ENCODE measurements around the gene PCGF1.

The PCGF1 gene

DNA sequence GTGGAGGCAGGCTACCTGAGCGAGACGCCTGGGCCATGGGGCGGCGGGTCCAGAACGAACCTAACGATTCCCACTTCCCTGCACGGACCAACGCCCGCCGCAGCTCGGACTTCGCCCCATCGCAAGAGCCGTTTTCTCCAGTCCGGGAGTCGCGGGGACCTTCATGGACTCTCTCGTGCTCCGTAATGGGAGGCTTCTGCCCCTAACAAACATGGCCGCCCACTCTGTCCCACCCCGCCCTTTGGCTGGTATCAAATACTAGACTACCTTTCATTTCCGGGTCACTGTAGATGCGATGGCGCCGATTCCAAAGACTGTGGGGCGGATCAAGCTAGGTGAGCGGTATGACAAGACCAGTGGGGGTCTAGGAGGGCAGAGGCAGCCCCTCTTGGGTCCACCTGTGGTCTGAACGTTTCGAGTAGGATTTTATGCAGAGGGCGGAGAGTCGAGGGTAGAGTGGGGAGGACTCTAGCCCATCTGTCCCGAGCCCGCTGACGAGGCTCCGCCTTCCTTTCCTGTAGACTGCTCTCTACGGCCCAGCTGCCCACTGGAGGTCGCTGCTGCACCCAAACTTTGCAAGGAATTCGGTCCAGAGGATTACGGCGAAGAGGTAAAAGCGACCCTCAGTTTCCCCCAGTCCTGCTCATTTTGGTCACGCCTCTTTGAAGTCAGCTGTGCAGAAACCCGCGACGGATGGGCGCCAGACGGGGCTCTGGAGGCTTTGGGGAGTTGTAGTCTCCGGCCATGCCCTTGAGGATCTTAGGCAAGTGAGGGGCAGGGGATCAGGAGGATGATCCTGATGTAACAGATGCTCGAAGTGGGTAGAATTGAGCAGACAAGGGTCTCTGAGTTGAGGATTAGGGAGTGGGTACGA lies 24.5 kb downstream of the PCGF1 start, which contains the start of the genes CCDC142 and TTC31:
Gene CCDC142 (minus strand): TSS at position 198 of the 874 bp plus-strand sequence. CDS start 161 bp downstream, at position 37.
Gene TTC31 (plus strand): TSS at position 281 of the 874 bp plus-strand sequence. CDS start 15 bp downstream, at position 296.
- no peak for TF ChIP-seq ZBTB7A (IDR thresholded peaks at IDR 0.05; ENCODE audit: low read depth)
- peak; percentile 100 for TF ChIP-seq YY1 (IDR thresholded peaks at IDR 0.05; ENCODE audit: low read depth)
- TF ChIP-seq, protein P1, sequence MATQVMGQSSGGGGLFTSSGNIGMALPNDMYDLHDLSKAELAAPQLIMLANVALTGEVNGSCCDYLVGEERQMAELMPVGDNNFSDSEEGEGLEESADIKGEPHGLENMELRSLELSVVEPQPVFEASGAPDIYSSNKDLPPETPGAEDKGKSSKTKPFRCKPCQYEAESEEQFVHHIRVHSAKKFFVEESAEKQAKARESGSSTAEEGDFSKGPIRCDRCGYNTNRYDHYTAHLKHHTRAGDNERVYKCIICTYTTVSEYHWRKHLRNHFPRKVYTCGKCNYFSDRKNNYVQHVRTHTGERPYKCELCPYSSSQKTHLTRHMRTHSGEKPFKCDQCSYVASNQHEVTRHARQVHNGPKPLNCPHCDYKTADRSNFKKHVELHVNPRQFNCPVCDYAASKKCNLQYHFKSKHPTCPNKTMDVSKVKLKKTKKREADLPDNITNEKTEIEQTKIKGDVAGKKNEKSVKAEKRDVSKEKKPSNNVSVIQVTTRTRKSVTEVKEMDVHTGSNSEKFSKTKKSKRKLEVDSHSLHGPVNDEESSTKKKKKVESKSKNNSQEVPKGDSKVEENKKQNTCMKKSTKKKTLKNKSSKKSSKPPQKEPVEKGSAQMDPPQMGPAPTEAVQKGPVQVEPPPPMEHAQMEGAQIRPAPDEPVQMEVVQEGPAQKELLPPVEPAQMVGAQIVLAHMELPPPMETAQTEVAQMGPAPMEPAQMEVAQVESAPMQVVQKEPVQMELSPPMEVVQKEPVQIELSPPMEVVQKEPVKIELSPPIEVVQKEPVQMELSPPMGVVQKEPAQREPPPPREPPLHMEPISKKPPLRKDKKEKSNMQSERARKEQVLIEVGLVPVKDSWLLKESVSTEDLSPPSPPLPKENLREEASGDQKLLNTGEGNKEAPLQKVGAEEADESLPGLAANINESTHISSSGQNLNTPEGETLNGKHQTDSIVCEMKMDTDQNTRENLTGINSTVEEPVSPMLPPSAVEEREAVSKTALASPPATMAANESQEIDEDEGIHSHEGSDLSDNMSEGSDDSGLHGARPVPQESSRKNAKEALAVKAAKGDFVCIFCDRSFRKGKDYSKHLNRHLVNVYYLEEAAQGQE (IDR thresholded peaks at IDR 0.05; ENCODE audit: low read depth), result no peak
- TF ChIP-seq, protein P2, sequence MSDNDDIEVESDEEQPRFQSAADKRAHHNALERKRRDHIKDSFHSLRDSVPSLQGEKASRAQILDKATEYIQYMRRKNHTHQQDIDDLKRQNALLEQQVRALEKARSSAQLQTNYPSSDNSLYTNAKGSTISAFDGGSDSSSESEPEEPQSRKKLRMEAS (IDR thresholded peaks at IDR 0.05), result peak; percentile 56; the same call in 1 of the 2 replicates
- TF ChIP-seq TCF12 (IDR thresholded peaks at IDR 0.05; ENCODE audit: low read depth), result no peak; the same call in 1 of the 2 replicates
- TF ChIP-seq, protein P3, sequence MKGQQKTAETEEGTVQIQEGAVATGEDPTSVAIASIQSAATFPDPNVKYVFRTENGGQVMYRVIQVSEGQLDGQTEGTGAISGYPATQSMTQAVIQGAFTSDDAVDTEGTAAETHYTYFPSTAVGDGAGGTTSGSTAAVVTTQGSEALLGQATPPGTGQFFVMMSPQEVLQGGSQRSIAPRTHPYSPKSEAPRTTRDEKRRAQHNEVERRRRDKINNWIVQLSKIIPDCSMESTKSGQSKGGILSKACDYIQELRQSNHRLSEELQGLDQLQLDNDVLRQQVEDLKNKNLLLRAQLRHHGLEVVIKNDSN (IDR thresholded peaks at IDR 0.05), result 0 out of 2 replicates have a peak, but pooled peaks have one; percentile 29
- TF ChIP-seq FOXM1 (IDR thresholded peaks at IDR 0.05; ENCODE audit: borderline replicate concordance, low read depth), result no peak
- peak; percentile 81 for TF ChIP-seq EGR1 (IDR thresholded peaks at IDR 0.05)
- peak; percentile 71 for TF ChIP-seq RAD21 (IDR thresholded peaks at IDR 0.05; ENCODE audit: low read depth)
- no peak for TF ChIP-seq CEBPB (IDR thresholded peaks at IDR 0.05)
- no peak for TF ChIP-seq CREB1 (IDR thresholded peaks at IDR 0.05; ENCODE audit: low read depth)
- no peak; the same call in 1 of the 2 replicates for TF ChIP-seq TEAD4 (IDR thresholded peaks at IDR 0.05)
- peak; percentile 78 for TF ChIP-seq TAF1 (IDR thresholded peaks at IDR 0.05; ENCODE audit: low read depth)
- 0 out of 2 replicates have a peak, but pooled peaks have one; percentile 23 for TF ChIP-seq NFIC (IDR thresholded peaks at IDR 0.05)
- TF ChIP-seq EP300 (IDR thresholded peaks at IDR 0.05; ENCODE audit: borderline replicate concordance), result no peak

DNA sequence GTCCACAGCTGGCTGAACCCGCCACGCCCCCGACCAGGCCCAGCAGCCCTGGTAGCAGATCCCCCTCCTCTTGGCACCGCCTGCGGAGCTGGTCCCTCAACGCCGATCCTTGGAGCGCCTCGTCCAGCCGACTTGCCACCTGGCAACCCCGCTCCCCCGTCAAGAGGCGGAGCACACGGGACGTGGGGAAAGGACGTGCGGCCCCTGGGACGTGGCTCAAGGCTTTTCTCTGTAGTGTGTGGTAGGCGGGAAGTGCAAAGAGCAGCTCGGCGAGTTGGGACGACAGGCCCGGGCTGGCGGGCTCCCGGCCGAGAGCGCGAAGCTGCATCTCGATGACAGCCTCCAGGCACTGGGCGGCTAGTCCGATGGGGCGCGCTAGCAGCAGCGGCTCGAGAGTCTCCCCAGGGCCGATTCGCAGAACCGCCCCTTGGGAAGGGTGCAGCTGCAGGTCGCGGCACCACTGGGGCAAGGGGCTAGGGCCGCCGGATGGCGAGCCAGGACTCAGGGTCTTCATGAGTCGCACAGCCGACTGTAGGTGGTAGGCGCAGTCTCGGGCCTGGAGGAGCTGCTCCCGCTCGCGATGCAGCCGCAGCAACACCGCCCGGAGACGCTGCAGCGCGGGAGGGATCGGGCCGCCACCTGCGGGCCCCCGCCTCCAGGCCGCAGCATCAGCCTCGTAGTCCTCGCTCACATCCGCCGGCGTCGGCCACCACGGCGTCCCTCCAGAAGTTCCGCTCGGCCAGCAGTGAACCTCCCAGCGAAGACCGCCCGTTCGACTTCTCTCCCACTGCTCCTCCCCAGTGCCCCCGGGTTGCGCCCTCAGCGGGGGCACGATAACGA lies 25.3 kb downstream of the PCGF1 start:
- TF ChIP-seq, protein P1 (IDR thresholded peaks at IDR 0.05; ENCODE audit: low read depth), result no peak
- TF ChIP-seq YY1 (IDR thresholded peaks at IDR 0.05; ENCODE audit: low read depth) (no peak), EP300 (IDR thresholded peaks at IDR 0.05; ENCODE audit: borderline replicate concordance) (no peak)
- TF ChIP-seq, protein P2 (IDR thresholded peaks at IDR 0.05), result 0 out of 2 replicates have a peak, but pooled peaks have one; percentile 19

DNA sequence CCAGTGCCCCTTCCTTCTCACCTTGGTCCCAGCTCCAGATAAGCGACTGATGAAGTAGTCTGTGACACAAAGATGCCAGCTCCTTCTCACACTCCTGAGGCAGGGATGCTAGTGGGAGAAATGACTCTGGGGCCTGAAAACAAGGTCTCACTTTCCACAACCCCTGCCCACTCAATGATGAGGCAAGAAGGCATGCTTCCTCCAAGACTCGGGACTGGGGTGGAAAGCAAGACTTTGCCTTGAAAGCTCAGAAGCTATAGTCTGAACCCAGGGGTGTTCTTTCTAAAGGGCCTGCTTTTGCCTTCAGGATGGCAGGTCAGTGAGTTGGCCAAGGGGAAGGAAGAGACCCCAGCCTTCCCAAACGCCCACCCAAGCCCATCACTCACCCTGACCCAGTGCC lies 26.1 kb downstream of the PCGF1 start:
- TF ChIP-seq CREB1 (IDR thresholded peaks at IDR 0.05; ENCODE audit: low read depth), result no peak
- TF ChIP-seq ZBTB7A (IDR thresholded peaks at IDR 0.05; ENCODE audit: low read depth), result no peak
- no peak for TF ChIP-seq EP300 (IDR thresholded peaks at IDR 0.05; ENCODE audit: borderline replicate concordance)
- TF ChIP-seq, protein P1 (IDR thresholded peaks at IDR 0.05; ENCODE audit: low read depth), result no peak
- TF ChIP-seq CEBPB (IDR thresholded peaks at IDR 0.05), result no peak
- TF ChIP-seq, protein P3 (IDR thresholded peaks at IDR 0.05), result no peak
- no peak for TF ChIP-seq YY1 (IDR thresholded peaks at IDR 0.05; ENCODE audit: low read depth)
- no peak for TF ChIP-seq TEAD4 (IDR thresholded peaks at IDR 0.05)
- no peak for TF ChIP-seq TCF12 (IDR thresholded peaks at IDR 0.05; ENCODE audit: low read depth)
- TF ChIP-seq, protein P2 (IDR thresholded peaks at IDR 0.05), result no peak
- no peak for TF ChIP-seq RAD21 (IDR thresholded peaks at IDR 0.05; ENCODE audit: low read depth)
- no peak for TF ChIP-seq TAF1 (IDR thresholded peaks at IDR 0.05; ENCODE audit: low read depth)
- no peak for TF ChIP-seq EGR1 (IDR thresholded peaks at IDR 0.05)
